PFSK-1 (cell line): ENCODE data around the gene TSPAN19.

Experiments used
- FOXP2 ChIP-seq: optimal IDR thresholded peaks from 2 replicates; pipeline ENCODE3; 2011; ENCODE audit warnings: borderline replicate concordance, control low read depth, inconsistent platforms; ENCODE audit not compliant: insufficient read depth; ENCODE audit errors: extremely low read length, extremely low read depth
- POLR2AphosphoS5 ChIP-seq: IDR thresholded peaks from 2 replicates; pipeline ENCODE4 v1.6.1; 2012; ENCODE audit warnings: low read depth, mild to moderate bottlenecking, control low read depth, low read length, moderate library complexity
- REST ChIP-seq, 2 experiments: IDR thresholded peaks; 2 replicates each; pipeline versions ENCODE4 v1.6.1 to v1.8.0; 2011 to 2012; ENCODE audit warnings: low read depth in 2 of 2, low read length in 2 of 2, control low read depth in 1 of 2, inconsistent platforms in 1 of 2, mild to moderate bottlenecking in 1 of 2, moderate library complexity in 1 of 2; ENCODE audit not compliant: insufficient read depth in 1 of 2
- SIN3A ChIP-seq: IDR thresholded peaks from 2 replicates; pipeline ENCODE4 v1.6.1; 2012; ENCODE audit warnings: mild to moderate bottlenecking, low read length, moderate library complexity, borderline replicate concordance; ENCODE audit not compliant: insufficient read depth
- TAF1 ChIP-seq: IDR thresholded peaks from 2 replicates; pipeline ENCODE4 v1.6.1; 2012; ENCODE audit warnings: low read length, control low read depth, borderline replicate concordance; ENCODE audit not compliant: insufficient read depth

Gene TSPAN19

GRCh38 chr12:85043829-85044228 is 7.8 kb upstream of the TSPAN19 start:
- TF ChIP-seq REST (IDR thresholded peaks at IDR 0.05; ENCODE audit: insufficient read depth in 1 of 2, low read depth in 2 of 2, low read length in 2 of 2) = no peak
- no peak for TF ChIP-seq TAF1

- TF ChIP-seq SIN3A (no peak), TAF1 (no peak), FOXP2 (no peak), POLR2AphosphoS5 (no peak), REST (IDR thresholded peaks at IDR 0.05; ENCODE audit: insufficient read depth in 1 of 2, low read depth in 2 of 2, low read length in 2 of 2) (no peak)
Measured at GRCh38 chr12:85041395-85041794, 5.3 kb upstream of the TSPAN19 start.

GRCh38 chr12:85036733-85037132 is 656 bp upstream of the TSPAN19 start:
- no peak for TF ChIP-seq FOXP2
- TF ChIP-seq POLR2AphosphoS5 = no peak
- TF ChIP-seq SIN3A = no peak
- no peak for TF ChIP-seq REST (IDR thresholded peaks at IDR 0.05; ENCODE audit: insufficient read depth in 1 of 2, low read depth in 2 of 2, low read length in 2 of 2)
- no peak for TF ChIP-seq TAF1

- TF ChIP-seq FOXP2 (no peak), POLR2AphosphoS5 (no peak), TAF1 (no peak), SIN3A (no peak), REST (IDR thresholded peaks at IDR 0.05; ENCODE audit: insufficient read depth in 1 of 2, low read depth in 2 of 2, low read length in 2 of 2) (no peak)
Measured at GRCh38 chr12:85029456-85029855, 6.6 kb downstream of the TSPAN19 start.

GRCh38 chr12:85018098-85018497 is 18.0 kb downstream of the TSPAN19 start:
- TF ChIP-seq TAF1 (no peak), REST (IDR thresholded peaks at IDR 0.05; ENCODE audit: insufficient read depth in 1 of 2, low read depth in 2 of 2, low read length in 2 of 2) (no peak), SIN3A (no peak), FOXP2 (no peak), POLR2AphosphoS5 (no peak)
